ENCODE measurements around the gene GPX2. TPM values are rescaled to one million over a fixed set of nuclear protein-coding genes. Genes with fewer than 3 reads are reported as not detected.
A peak's percentile ranks its signal among the peaks of the same experiment; 100 is the strongest.

The GPX2 gene
- total RNA-seq, 4 donors from 2014 or later, result 115 to 286 (median 143) TPM

DNA sequence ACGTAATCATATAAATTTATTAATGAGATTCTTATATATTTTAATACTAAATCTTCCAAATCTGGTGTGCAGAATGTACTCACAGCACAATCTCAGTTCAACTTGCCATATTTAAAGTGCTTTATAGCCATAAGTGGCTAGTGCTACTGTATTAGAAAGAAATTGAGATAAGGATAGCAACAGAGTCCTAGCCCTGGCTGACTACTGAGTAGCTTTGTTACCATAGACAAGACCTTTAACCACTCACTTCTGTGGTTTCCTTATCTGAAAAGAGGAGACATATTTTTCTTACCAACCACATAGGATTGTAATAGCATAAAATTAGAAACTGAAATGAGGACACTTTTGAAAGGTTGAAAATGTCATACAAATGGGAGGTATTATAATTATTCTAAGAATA, 30.3 kb downstream of the GPX2 start:
- no peaks in the 10 kb centered on the region for H3K9me3 ChIP-seq
- no peaks in the 10 kb centered on the region for H3K36me3 ChIP-seq
- TF ChIP-seq, protein P1, sequence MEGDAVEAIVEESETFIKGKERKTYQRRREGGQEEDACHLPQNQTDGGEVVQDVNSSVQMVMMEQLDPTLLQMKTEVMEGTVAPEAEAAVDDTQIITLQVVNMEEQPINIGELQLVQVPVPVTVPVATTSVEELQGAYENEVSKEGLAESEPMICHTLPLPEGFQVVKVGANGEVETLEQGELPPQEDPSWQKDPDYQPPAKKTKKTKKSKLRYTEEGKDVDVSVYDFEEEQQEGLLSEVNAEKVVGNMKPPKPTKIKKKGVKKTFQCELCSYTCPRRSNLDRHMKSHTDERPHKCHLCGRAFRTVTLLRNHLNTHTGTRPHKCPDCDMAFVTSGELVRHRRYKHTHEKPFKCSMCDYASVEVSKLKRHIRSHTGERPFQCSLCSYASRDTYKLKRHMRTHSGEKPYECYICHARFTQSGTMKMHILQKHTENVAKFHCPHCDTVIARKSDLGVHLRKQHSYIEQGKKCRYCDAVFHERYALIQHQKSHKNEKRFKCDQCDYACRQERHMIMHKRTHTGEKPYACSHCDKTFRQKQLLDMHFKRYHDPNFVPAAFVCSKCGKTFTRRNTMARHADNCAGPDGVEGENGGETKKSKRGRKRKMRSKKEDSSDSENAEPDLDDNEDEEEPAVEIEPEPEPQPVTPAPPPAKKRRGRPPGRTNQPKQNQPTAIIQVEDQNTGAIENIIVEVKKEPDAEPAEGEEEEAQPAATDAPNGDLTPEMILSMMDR (IDR thresholded peaks at IDR 0.05), result no peak
- no peak for TF ChIP-seq POLR2A (IDR thresholded peaks at IDR 0.05)
- no peak for DNase-seq
- H3K4me3 ChIP-seq, result no peak overlapping the region
- H3K4me1 ChIP-seq, result peaks cover 0 to 16% (median 6%) of the 10 kb centered on the region in 4 donors
- no peak overlapping the region for H3K27ac ChIP-seq
- no peaks in the 10 kb centered on the region for H3K27me3 ChIP-seq

DNA sequence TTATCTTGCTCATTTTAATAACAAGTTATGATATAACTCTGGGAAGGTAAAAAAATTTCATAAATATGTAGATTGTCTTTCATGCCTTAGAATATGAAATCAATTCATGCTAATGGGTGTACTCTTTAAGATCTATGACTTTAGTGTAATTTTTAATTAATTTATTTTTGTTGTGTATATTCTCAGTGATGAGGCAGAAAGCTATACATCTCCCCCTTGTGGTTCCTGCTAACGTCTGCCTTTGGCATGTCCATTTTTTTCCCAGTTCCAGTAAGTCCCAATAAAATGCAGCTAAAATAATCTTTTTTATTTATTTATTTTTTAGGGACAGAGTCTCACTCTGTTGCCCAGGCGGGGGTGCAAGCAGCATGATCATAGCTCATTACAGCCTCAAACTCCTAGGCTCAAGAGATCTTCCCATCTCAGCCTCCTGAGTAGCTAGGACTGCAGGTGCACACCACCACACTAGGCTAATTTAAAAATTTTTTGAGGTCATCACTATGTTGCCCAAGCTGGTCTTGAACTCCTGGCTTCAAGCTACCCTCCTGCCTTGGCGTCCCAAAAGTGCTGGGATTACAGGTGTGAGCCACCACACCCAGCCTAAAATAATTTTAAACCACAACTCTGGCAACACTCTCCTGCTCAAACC, 31.6 kb downstream of the GPX2 start:
- TF ChIP-seq, protein P1 (IDR thresholded peaks at IDR 0.05), result peak in 5 of 6 experiments; percentile 13 to 48 (median 43)
- no peak for TF ChIP-seq POLR2A (IDR thresholded peaks at IDR 0.05)
- H3K4me3 ChIP-seq, result no peak overlapping the region
- no peak for DNase-seq
- peaks cover 0 to 11% (median 5%) of the 10 kb centered on the region in 4 donors for H3K4me1 ChIP-seq
- H3K27ac ChIP-seq, result no peak overlapping the region
- H3K27me3 ChIP-seq, result no peaks in the 10 kb centered on the region
- no peaks in the 10 kb centered on the region for H3K9me3 ChIP-seq
- H3K36me3 ChIP-seq, result no peaks in the 10 kb centered on the region

DNA sequence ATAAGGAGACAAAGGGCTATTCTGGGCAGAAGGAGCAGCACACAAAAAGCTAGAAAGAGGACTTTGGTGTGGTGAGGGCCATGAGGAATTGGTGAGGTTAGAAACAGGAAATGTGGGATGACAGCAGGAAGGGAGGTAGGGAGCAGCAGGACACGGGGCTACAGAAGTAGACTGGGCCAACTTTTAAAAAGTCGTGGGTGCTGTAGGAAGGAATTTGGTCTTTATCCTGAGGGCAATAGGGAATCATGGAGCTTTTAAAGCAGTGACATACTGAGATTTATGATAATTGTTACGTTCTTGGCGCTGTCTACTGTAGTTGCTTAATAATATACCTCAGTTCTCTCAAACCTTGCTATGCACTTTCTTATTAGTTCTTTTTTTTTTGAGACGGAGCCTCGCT, 36.5 kb downstream of the GPX2 start:
- TF ChIP-seq POLR2A (IDR thresholded peaks at IDR 0.05), result no peak
- TF ChIP-seq, protein P1 (IDR thresholded peaks at IDR 0.05), result no peak
- no peak for DNase-seq
- no peaks in the 10 kb centered on the region for H3K4me1 ChIP-seq
- H3K36me3 ChIP-seq, result no peaks in the 10 kb centered on the region
- no peak overlapping the region for H3K27ac ChIP-seq
- no peaks in the 10 kb centered on the region for H3K27me3 ChIP-seq
- no peaks in the 10 kb centered on the region for H3K9me3 ChIP-seq
- H3K4me3 ChIP-seq, result no peak overlapping the region

DNA sequence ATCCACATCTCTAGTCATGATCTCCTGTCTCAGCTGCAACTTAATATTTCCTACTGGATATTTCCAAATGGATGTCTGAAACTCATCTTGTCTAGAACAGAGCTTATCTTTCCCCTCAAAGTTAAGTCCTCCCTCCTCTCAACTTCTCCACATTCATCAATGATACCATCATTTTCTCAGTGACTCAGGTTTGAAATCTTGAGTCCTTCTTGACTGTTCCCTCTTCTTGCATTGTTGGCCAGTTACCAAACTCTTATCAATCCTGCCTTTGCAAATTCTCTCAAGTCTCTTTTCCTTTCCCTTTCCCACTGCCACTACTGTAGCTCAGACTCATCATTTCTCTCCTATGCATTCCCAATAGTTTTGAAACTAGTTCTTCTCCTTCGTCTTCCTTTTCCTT, 42.6 kb downstream of the GPX2 start:
- TF ChIP-seq, protein P1 (IDR thresholded peaks at IDR 0.05), result no peak
- no peak for TF ChIP-seq POLR2A (IDR thresholded peaks at IDR 0.05)
- DNase-seq, result no peak
- no peaks in the 10 kb centered on the region for H3K4me1 ChIP-seq
- H3K27ac ChIP-seq, result no peak overlapping the region
- no peaks in the 10 kb centered on the region for H3K9me3 ChIP-seq
- H3K27me3 ChIP-seq, result no peaks in the 10 kb centered on the region
- no peaks in the 10 kb centered on the region for H3K36me3 ChIP-seq
- H3K4me3 ChIP-seq, result no peak overlapping the region

DNA sequence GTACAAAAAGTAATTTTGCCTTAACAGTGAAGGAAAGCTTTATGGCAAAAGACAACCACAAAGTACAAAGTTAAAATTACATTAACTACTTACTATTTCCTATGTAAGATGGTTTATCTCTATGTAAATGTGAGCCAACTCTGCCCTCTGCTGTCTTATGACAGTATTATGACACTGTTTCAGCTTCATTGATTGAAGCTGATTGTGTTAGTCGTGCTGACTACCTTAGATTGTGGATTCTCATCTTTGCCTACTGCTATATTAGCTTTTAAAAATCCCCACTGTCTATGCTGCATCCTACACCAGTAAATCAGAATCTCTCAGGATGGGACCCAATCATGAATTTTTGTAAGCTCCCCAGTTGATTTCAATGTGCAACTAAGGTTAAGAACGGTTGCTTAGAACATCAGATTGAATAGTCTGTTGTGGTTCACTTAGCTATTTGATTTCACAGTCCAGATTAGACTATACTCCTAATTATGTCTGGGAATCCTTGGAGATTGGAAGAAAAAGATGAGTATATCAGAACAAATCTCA, 50.6 kb downstream of the GPX2 start:
- Histone ChIP-seq H3K9me3 (no peaks in the 10 kb centered on the region), H3K27me3 (no peaks in the 10 kb centered on the region), H3K4me1 (no peaks in the 10 kb centered on the region), H3K36me3 (no peaks in the 10 kb centered on the region), H3K27ac (no peak overlapping the region), H3K4me3 (no peak overlapping the region)
- TF ChIP-seq, protein P1 (IDR thresholded peaks at IDR 0.05), result peak in 5 of 6 experiments; percentile 18 to 86 (median 75)
- TF ChIP-seq POLR2A (IDR thresholded peaks at IDR 0.05), result no peak
- peak in 1 of 3 donors; percentile 52 for DNase-seq

All from Peyer's patch (tissue), 4 donors.